Measurements from ENCODE around the gene CUL3. TPM values are rescaled to one million over a fixed set of nuclear protein-coding genes. Genes with fewer than 3 reads are reported as not detected.

Gene CUL3
- total and polyA plus RNA-seq, 8 donors: 70.9 to 116 (median 98.1) TPM

DNA sequence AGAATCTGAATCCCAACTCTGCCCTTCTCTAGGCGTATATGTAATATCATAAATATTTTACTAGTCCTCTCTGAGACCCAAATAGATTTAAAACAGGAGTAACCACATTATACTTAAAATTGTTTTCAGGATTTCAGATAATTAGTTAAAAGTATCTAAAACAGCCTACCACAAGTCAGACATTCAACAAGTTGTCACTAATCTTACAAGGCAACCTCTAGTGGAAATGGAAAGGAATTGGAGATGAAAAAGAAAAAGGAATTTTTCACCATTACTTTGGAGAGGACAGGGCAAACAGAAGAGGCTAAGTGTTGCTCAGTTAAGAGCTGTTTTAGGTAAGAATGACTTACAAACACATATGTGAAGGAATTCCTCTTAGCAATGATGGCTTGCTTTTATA lies 11.4 kb downstream of the CUL3 start:
- Histone ChIP-seq H3K4me3 (no peak overlapping the region), H3K27ac (no peak overlapping the region), H3K4me1 (peaks cover 32 to 89% of the 10 kb centered on the region in 2 donors), H3K9me3 (no peaks in the 10 kb centered on the region), H3K27me3 (no peaks in the 10 kb centered on the region), H3K36me3 (no peaks in the 10 kb centered on the region)
- DNase-seq (no peak), ATAC-seq (peak; percentile 47)
- TF ChIP-seq, protein P1, sequence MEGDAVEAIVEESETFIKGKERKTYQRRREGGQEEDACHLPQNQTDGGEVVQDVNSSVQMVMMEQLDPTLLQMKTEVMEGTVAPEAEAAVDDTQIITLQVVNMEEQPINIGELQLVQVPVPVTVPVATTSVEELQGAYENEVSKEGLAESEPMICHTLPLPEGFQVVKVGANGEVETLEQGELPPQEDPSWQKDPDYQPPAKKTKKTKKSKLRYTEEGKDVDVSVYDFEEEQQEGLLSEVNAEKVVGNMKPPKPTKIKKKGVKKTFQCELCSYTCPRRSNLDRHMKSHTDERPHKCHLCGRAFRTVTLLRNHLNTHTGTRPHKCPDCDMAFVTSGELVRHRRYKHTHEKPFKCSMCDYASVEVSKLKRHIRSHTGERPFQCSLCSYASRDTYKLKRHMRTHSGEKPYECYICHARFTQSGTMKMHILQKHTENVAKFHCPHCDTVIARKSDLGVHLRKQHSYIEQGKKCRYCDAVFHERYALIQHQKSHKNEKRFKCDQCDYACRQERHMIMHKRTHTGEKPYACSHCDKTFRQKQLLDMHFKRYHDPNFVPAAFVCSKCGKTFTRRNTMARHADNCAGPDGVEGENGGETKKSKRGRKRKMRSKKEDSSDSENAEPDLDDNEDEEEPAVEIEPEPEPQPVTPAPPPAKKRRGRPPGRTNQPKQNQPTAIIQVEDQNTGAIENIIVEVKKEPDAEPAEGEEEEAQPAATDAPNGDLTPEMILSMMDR (IDR thresholded peaks at IDR 0.05): no peak
- intact Hi-C loops (cut with DNase I): no loop called here

GRCh38 chr2:224572338-224572737 lies 12.8 kb downstream of the CUL3 start:
- no peaks in the 10 kb centered on the region for H3K9me3 ChIP-seq
- H3K36me3 ChIP-seq: no peaks in the 10 kb centered on the region
- H3K4me1 ChIP-seq: peaks cover 32 to 80% of the 10 kb centered on the region in 2 donors
- H3K27ac ChIP-seq: no peak overlapping the region
- TF ChIP-seq, protein P1 (IDR thresholded peaks at IDR 0.05): no peak
- no peak for DNase-seq
- no peak overlapping the region for H3K4me3 ChIP-seq
- no peak for ATAC-seq
- intact Hi-C loops (cut with DNase I): no loop called here
- H3K27me3 ChIP-seq: no peaks in the 10 kb centered on the region

- H3K36me3 ChIP-seq: no peaks in the 10 kb centered on the region
- ATAC-seq (no peak), DNase-seq (peak in 1 of 4 donors; percentile 36)
- H3K4me3 ChIP-seq: no peak overlapping the region
- peaks cover 29 to 63% of the 10 kb centered on the region in 2 donors for H3K4me1 ChIP-seq
- no peak overlapping the region for H3K27ac ChIP-seq
- no peaks in the 10 kb centered on the region for H3K27me3 ChIP-seq
- TF ChIP-seq, protein P1 (IDR thresholded peaks at IDR 0.05): no peak
- intact Hi-C loops (cut with DNase I): no loop called here
- H3K9me3 ChIP-seq: peaks cover 0 to 6% of the 10 kb centered on the region in 2 donors
These were observed 14.7 kb downstream of the CUL3 start for GRCh38 chr2:224570328-224570993.

GRCh38 chr2:224569654-224570053 lies 15.5 kb downstream of the CUL3 start:
- H3K4me1 ChIP-seq: peaks cover 24 to 63% of the 10 kb centered on the region in 2 donors
- H3K36me3 ChIP-seq: no peaks in the 10 kb centered on the region
- ATAC-seq (no peak), DNase-seq (no peak)
- H3K9me3 ChIP-seq: peaks cover 0 to 6% of the 10 kb centered on the region in 2 donors
- TF ChIP-seq, protein P1 (IDR thresholded peaks at IDR 0.05): no peak
- no peak overlapping the region for H3K27ac ChIP-seq
- intact Hi-C loops (cut with DNase I): no loop called here
- no peaks in the 10 kb centered on the region for H3K27me3 ChIP-seq
- H3K4me3 ChIP-seq: no peak overlapping the region

DNA sequence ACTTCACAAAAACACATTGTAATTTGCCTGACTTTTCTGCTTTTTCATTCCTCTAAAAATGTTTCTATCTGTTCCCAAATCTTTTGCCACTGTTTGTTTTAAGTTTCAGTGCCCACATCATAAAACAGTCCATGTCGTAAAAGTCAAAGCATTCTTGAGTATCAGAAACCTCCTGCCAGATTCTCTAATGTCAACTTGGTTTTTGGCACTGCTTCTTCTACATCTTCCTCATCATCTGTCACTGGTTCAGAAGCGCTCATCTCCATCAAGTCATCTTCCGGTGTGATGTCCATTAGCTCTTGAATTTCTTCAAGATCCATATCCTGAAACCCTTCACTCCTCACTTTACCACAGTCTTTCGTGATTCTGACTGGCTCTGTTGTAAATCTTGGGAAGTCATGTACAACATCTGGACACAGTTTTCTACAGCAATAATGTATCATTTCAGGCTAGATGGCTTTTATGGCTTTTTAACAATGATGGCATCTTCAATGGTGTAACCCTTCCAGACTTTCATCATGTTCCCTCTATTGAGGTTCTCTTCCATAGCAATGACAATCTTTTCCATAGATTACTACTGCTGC lies 19.6 kb downstream of the CUL3 start:
- H3K4me1 ChIP-seq: peaks cover 15 to 58% of the 10 kb centered on the region in 2 donors
- peaks cover 0 to 6% of the 10 kb centered on the region in 2 donors for H3K9me3 ChIP-seq
- no peaks in the 10 kb centered on the region for H3K27me3 ChIP-seq
- intact Hi-C loops (cut with DNase I): no loop called here
- ATAC-seq (no peak), DNase-seq (no peak)
- no peak overlapping the region for H3K27ac ChIP-seq
- H3K4me3 ChIP-seq: no peak overlapping the region
- TF ChIP-seq, protein P1 (IDR thresholded peaks at IDR 0.05): no peak
- no peaks in the 10 kb centered on the region for H3K36me3 ChIP-seq
